ENCODE data around the gene ITGAX. TPM values are rescaled to one million over a fixed set of nuclear protein-coding genes. Genes with fewer than 3 reads are reported as not detected.

Gene ITGAX
- total RNA-seq, 1 donor from 2014 or later = not detected

GRCh38 chr16:31395647-31396046 is 40.7 kb downstream of the ITGAX start:
- no peaks in the 10 kb centered on the region for H3K4me1 Mint-ChIP-seq
- no peaks in the 10 kb centered on the region for H3K36me3 Mint-ChIP-seq
- H3K27me3 Mint-ChIP-seq (ENCODE audit: low read depth) = peaks cover 6% of the 10 kb centered on the region
- TF ChIP-seq CTCF (IDR thresholded peaks at IDR 0.05; ENCODE audit: unreplicated experiment) = no peak
- no peak overlapping the region for H3K4me3 Mint-ChIP-seq
- no peaks in the 10 kb centered on the region for H3K9me3 Mint-ChIP-seq
- no peak overlapping the region for H3K27ac Mint-ChIP-seq
- no peak for DNase-seq (ENCODE audit: low spot score in 2 of 2, unreplicated experiment in 2 of 2)

GRCh38 chr16:31397096-31397660 is 42.2 kb downstream of the ITGAX start:
- no peak for DNase-seq (ENCODE audit: low spot score in 2 of 2, unreplicated experiment in 2 of 2)
- no peaks in the 10 kb centered on the region for H3K9me3 Mint-ChIP-seq
- TF ChIP-seq CTCF (IDR thresholded peaks at IDR 0.05; ENCODE audit: unreplicated experiment) = no peak
- H3K27me3 Mint-ChIP-seq (ENCODE audit: low read depth) = peaks cover 4% of the 10 kb centered on the region
- H3K4me1 Mint-ChIP-seq = no peaks in the 10 kb centered on the region
- H3K27ac Mint-ChIP-seq = no peak overlapping the region
- H3K4me3 Mint-ChIP-seq = no peak overlapping the region
- H3K36me3 Mint-ChIP-seq = no peaks in the 10 kb centered on the region

GRCh38 chr16:31397701-31398100 is 42.7 kb downstream of the ITGAX start:
- DNase-seq (ENCODE audit: low spot score in 2 of 2, unreplicated experiment in 2 of 2) = no peak
- Mint-ChIP-seq H3K4me3 (no peak overlapping the region), H3K27me3 (ENCODE audit: low read depth) (peaks cover 4% of the 10 kb centered on the region), H3K9me3 (no peaks in the 10 kb centered on the region), H3K4me1 (no peaks in the 10 kb centered on the region), H3K36me3 (no peaks in the 10 kb centered on the region), H3K27ac (no peak overlapping the region)
- no peak for TF ChIP-seq CTCF (IDR thresholded peaks at IDR 0.05; ENCODE audit: unreplicated experiment)

- no peak overlapping the region for H3K4me3 Mint-ChIP-seq
- no peaks in the 10 kb centered on the region for H3K9me3 Mint-ChIP-seq
- no peak for DNase-seq (ENCODE audit: low spot score in 2 of 2, unreplicated experiment in 2 of 2)
- H3K27me3 Mint-ChIP-seq (ENCODE audit: low read depth) = peaks cover 4% of the 10 kb centered on the region
- H3K27ac Mint-ChIP-seq = no peak overlapping the region
- no peak for TF ChIP-seq CTCF (IDR thresholded peaks at IDR 0.05; ENCODE audit: unreplicated experiment)
- H3K4me1 Mint-ChIP-seq = no peaks in the 10 kb centered on the region
- no peaks in the 10 kb centered on the region for H3K36me3 Mint-ChIP-seq
Observed at GRCh38 chr16:31400191-31400590, 45.2 kb downstream of the ITGAX start.

GRCh38 chr16:31401436-31401835 is 46.5 kb downstream of the ITGAX start:
- no peaks in the 10 kb centered on the region for H3K36me3 Mint-ChIP-seq
- peaks cover 4% of the 10 kb centered on the region for H3K27me3 Mint-ChIP-seq (ENCODE audit: low read depth)
- H3K4me1 Mint-ChIP-seq = no peaks in the 10 kb centered on the region
- no peak for DNase-seq (ENCODE audit: low spot score in 2 of 2, unreplicated experiment in 2 of 2)
- no peak overlapping the region for H3K4me3 Mint-ChIP-seq
- no peaks in the 10 kb centered on the region for H3K9me3 Mint-ChIP-seq
- no peak for TF ChIP-seq CTCF (IDR thresholded peaks at IDR 0.05; ENCODE audit: unreplicated experiment)
- H3K27ac Mint-ChIP-seq = no peak overlapping the region

- Mint-ChIP-seq H3K4me3 (no peak overlapping the region), H3K9me3 (no peaks in the 10 kb centered on the region), H3K27ac (no peak overlapping the region), H3K4me1 (no peaks in the 10 kb centered on the region), H3K27me3 (ENCODE audit: low read depth) (peaks cover 13% of the 10 kb centered on the region), H3K36me3 (no peaks in the 10 kb centered on the region)
- TF ChIP-seq CTCF (IDR thresholded peaks at IDR 0.05; ENCODE audit: unreplicated experiment) = no peak
- DNase-seq (ENCODE audit: low spot score in 2 of 2, unreplicated experiment in 2 of 2) = no peak
Observed at GRCh38 chr16:31402687-31403086, 47.7 kb downstream of the ITGAX start.
